Activated CD4-positive, CD25-positive, alpha-beta regulatory T cell treated with anti-CD3 and anti-CD28 coated beads, Interleukin-2, amount 50 U/mL, for 24 hours (primary cell): ENCODE results near the gene ANKRD65.
A peak's percentile ranks its signal among the peaks of the same experiment; 100 is the strongest.
"Not testable (repeated sequence)": the region's sequence is repeated elsewhere in the genome, so short reads cannot be mapped to it uniquely, and the experiment has no call there.

Source experiments
- ATAC-seq, 2 donors: fragments of 150-1000 bp; cut with Tn5 transposase; one replicate each; pipeline ENCODE4 v1.10.0; 2021; ENCODE audit warnings: mild to moderate bottlenecking in 1 of 2, moderate library complexity in 1 of 2

Gene ANKRD65

DNA sequence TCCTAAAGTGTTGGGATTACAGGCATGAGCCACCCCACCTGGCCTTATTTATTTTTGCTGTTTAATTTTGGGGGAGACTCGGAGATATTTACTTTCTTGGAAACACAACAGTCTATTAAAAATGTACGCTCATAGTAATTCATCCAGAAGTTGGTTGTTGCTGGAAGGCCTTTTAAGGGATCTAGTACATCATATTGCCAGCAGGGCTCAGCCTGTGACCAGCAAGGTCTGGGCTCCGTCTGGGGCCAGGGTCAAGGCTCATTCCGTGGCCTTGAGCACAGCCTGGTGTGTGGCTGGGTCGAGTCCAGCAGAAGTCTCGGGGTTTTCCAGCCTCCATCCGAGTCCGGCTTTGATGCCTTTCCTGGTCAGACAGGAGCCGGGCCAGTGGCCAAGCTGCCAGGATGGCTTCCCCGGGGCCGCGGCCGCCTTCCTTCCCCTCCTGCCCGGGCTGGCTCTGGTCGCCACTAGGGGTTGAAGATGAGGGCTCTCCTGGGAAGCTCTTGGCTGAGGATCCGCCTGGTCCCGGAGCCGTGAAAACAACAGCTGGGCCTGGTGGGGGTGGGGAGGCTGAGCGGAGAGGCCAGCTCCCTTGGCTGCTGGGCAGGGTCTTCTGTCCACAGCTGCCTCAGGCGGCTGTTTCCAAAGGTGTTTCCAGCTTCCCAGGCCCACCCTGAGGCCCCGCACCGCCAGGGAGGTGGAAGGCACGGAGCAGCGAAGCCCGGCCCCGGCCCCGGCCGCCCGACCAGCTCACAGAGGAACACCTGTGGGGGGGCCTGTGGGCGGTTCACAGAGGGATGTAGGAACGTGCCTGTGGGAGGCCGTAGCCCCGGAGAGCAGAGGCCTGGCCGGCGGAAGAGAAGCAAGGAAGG is 9.3 kb upstream of the ANKRD65 start:
- no peak for ATAC-seq

DNA sequence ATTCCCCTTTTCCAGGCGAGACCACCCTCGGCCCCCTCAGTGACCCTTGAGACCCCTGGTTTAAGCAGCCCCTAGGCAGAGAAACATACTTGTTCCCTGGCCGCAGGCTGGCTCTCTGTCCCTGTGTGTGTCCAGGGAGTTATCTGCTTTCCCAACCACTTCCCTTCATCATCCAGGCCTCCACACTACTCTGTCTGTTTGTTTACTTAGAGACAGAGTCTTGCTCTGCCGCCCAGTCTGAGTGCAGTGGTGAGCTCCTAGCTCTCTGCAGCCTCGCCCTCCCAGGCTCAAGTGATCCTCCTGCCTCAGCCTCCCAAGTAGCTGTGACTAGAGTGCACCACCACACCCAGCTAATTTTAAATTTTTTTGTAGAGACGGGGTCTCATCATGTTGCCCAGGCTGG is 8.6 kb upstream of the ANKRD65 start:
- no peak for ATAC-seq

- not testable (repeated sequence) for ATAC-seq
Observed at GRCh38 chr1:1428967-1429366, 7.9 kb upstream of the ANKRD65 start.

DNA sequence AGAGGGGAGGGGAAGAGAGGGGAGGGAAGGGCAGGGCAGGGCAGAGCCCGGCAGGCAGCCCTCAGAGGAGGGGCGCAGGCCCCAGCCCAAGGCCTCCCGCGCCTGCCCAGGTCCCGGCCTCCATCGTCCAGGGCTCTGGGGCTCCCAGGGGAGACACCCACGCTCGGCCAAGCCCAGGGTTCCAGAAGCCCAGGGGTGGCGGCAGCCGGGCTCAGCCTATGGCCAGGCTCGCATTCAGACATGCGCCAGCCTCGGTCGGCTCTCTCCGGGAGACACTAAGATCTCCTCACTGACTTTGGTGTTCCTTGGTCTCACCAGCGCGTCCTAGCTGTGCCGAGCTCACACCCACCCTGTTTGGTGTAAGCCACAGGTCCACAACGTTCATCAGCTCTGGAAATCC is 7.1 kb upstream of the ANKRD65 start:
- no peak for ATAC-seq

DNA sequence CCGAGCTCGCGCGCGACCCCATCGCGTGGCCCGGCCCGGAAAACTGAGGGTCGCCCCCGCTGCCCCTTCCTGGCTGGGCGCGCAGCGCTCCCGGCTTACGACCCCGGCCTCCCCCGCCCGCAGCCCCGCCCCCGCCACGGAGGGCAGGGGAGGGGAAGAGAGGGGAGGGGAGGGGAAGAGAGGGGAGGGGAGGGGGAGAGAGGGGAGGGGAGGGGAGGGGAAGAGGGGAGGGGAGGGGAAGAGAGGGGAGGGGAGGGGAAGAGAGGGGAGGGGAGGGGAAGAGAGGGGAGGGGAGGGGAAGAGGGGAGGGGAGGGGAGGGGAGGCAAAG is 6.7 kb upstream of the ANKRD65 start:
- no peak for ATAC-seq

DNA sequence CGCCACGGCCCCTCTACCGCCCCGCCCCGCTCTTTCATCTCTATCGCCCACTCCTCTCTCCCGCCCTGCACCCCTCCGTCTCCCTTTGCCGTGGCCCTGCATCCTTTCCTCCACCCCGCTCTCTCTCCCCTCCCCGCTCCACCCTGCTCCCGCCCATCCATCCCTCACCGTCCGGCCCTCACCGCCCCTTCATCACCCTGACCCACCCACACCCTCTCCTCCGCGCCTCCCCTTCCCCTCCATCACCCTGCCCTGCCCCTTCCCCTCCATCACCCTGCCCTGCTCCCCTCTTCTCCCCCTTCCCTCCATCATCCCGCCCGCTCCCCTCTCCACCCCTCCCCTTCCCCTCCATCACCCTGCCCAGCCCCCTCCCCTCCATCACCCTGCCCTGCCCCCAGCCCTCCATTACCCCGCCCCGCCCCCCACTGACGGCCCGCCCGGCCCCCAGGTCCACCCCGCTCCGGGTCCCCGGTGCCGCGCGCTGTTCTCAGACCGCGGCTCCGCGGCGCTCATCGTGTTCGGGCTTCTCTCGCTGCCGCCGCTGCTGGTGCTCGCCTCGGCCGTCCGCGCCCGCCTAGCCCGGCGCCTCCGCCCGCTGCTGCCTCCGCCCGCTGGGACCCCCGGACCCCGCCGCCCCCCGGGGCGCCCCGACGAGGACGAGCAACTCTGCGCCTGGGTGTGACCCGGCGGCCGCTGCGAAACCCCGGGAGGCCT is 6.2 kb upstream of the ANKRD65 start:
- ATAC-seq: peak in 1 of 2 donors; percentile 10

DNA sequence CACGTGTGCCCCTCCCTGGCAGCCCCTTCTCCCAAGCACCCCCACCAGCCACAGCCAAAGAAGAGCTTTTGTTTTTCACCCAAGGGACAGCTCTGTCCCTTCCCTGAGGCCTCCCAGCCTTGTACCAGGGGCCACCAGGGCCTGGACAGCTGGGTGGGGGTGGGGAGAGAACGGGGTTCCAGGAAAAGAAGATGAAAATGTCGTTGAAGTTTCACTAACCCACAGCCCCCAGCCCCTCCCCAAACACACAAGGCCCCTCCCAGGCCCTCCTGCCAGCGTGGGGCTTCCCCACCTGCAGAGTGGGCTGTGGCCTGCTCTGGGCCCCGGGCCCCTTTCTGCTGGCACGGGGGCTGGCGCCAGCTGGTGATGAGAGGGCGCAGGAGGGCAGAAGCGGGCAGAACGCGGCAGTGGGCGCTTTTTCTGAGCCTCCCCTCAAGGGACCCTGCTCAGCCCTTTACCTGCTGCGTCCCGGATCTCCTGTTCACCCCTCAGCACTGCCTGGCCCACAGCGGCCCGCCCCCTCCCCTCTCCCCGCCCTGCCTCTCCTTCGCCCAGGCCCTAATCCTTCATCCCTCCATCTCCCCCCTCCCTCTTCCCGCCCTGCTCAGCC is 5.5 kb upstream of the ANKRD65 start:
- ATAC-seq: no peak

- ATAC-seq: no peak
Observed at GRCh38 chr1:1425753-1426495, 4.8 kb upstream of the ANKRD65 start.

GRCh38 chr1:1425426-1425752 is 4.3 kb upstream of the ANKRD65 start:
- no peak for ATAC-seq

DNA sequence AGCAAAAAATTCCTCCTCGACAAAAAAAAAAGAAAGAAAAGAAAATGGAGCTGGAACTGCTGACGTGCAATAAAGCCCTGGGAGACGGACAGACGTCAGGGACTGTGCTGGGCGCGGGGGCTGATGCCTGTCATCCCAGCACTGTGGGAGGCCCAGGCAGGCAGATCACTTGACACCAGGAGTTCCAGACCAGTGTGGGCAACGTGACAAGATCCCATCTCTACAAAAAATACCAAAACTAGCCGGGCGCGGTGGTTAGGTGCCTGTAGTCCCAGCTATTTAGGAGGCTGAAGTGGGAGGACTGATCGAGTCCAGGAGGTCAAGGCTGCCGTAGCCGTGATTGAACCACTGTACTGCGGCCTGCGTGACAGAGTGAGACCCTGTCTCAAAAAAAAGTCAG is 3.6 kb upstream of the ANKRD65 start:
- no peak for ATAC-seq

GRCh38 chr1:1423245-1423597 is 2.1 kb upstream of the ANKRD65 start:
- ATAC-seq: no peak

DNA sequence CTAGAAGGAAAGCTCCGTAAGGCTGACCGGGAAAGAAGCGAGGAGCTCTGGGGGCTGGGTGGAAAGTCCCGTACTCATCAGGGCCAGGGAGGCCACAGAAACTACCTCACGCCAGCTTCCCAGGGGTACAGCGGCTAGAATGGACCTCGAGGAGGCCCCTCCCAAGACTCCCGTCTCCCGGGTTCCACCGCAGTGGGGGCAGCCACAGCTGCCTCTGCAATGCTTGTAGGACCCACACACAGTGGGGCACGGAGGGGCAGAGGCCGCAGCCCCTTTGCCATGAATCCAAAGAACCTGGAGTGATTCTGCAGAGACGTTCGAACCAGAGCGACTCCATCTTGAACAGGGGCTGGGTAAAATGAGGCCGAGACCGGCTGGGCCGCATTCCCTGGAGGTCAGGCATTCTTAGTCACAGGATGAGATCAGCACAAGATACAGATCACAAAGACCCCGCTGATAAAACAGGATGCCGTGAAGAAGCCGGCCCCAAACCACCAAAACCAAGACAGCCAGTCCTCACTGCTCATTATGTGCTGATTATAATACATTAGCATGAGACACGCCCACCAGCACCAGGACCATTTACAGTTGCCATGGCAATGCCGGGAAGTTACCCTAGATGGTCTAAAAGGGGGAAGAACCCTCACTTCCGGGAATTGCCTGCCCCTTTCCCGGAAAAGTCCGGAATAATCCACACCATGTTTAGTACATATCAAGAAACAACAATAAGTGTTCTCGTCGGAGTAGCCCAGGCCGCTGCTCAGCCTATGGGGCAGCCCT is 1.6 kb upstream of the ANKRD65 start:
- no peak for ATAC-seq

- no peak for ATAC-seq
Observed at GRCh38 chr1:1421907-1422464, 910 bp upstream of the ANKRD65 start.

GRCh38 chr1:1420654-1421141 is 378 bp downstream of the ANKRD65 start:
- ATAC-seq: no peak

DNA sequence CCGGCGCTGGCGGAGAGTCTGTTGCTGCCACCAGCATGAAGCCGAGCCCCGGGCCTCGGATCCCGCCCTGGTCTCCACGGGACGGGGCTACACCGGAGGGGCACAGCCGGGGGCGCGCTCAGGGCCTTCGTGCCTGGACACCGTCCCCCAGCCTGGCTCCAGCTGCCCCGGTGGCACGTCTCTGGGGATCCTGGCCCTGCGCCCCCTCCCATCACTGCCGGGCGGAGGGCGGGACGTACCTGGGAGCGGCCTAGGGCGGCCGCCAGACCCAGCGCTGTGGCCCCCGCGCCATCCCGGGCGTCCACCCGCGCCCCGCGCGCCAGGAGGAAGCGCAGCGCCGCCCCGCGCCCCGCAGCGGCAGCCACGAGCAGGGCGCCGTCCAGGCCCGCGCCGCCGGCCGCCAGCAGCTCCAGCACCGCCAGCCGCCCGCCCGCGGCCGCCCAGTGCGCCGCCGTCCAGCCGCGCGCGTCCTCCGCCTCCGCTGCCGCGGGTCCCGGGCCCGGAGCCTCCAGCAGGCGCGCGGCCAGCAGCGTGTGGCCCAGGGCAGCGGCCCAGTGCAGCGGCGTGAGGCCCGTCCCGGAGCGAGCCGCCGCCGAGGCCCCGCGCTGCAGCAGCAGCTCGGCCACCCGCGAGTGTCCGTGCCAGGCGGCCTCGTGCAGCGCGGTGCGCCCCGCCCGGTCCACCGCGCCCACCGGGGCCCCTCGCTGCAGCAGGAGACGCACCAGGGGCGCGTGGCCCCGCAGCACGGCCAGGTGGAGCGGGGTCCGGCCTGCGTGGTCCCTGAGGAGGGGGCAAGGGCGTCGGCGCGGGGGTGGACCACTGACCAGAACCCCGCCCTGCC is 1.0 kb downstream of the ANKRD65 start:
- peak; percentile 17 to 49 for ATAC-seq

DNA sequence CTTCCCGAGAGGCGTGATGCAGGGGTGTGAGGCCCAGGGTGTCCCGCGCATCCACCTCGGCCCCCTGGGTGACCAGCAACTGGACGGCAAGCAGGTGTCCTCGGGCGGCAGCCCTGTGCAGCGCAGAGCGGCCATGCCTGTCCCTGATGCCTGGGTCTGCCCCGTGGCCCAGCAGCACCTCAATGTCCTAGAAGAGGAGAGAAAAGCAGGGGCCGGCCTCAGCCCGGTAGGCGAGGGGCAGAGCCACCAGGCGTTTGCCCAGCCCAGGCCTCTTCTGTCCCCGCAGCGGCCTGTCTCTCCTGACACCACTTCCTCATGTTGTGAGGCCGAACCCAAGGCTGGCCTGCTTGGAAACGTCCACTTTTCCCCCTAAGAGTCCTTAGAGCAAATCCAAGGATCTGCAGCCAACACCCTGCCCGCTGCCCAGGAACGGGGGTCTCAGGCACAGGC is 1.7 kb downstream of the ANKRD65 start:
- no peak for ATAC-seq

DNA sequence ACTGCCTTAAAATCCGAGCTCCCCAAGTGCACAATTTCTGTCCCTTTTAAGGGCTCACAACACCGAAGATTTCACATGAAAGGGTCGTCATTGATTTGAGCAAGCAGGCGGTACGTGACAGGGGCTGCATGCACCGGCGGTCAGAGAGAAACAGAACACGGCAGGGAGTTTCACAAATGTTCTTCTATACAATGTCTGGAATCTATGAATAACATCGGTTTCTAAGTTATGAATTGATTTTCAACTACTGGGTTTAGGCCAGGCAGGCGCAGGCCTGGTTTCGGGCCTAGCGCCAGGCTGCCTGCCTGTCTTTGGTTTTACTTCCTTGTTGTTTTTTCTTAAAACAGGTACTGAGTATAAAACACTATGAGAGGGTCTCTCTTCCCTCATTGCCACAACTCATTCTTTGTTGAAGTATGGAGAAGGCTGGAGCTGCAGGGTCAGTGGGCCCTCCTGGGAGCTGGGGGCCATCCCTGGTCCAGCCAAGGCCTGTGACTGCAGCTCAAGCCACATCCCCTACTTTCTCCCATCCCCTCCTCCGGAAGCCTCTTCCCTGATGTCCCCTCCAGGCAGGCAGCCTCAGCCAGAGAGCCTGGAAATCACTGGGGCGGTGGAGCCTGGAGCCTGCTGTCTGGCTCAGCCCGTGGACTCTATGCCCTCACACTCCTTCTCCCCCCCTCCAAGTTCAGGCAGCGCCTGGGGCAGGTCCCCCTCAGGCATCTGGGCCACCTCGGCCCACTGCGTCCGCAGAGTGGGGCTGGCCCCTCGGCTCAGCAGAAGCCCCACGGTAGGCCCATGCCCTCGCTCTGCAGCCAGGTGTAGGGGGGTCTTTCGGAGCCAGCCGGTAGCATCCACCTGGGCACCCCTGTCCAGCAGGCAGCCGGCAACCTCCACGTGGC is 2.4 kb downstream of the ANKRD65 start:
- ATAC-seq: no peak

GRCh38 chr1:1417825-1418463 is 3.1 kb downstream of the ANKRD65 start:
- peak; percentile 35 to 51 for ATAC-seq

DNA sequence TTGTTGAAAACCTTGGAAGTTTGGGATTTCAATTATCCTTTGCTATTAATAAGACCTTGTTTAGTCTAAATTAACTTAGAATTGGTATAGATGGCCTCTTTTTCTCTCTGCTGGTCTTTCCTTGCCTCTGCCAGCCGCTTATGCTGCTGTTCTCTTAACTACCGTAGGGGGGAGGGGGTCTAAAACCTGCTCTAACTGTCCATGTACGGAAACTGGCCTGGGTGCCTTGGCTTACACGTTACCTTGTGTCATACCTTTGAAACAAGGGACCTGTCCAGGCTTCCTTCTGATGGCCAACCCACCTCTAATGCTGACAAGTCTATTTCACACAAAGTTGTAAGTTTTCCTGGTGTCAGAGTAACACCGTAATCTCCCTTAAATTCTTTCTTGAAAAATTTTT is 3.7 kb downstream of the ANKRD65 start:
- ATAC-seq: not testable (repeated sequence)
